Sciatic nerve (tissue), 2 donors: ENCODE results near the gene SCT. TPM values are rescaled to one million over a fixed set of nuclear protein-coding genes. Genes with fewer than 3 reads are reported as not detected.
A peak's percentile ranks its signal among the peaks of the same experiment; 100 is the strongest.

ENCODE experiments used
- ATAC-seq: fragments of 200-7000 bp; cut with Tn5 transposase; one replicate; pipeline ENCODE4 v1.9.1; 2020; ENCODE audit warnings: mild to moderate bottlenecking, moderate library complexity
- DNase-seq: peaks from one replicate; pipeline ENCODE4 v3.0.0-alpha.2; 2020; ENCODE audit warnings: low spot score
- intact Hi-C: fragments of 100-400 bp; cut with DNase I; formaldehyde crosslinking; loops from one replicate; pipeline ENCODE4 v1.14.2; 2022
- total RNA-seq: library from RNA; stranded (reverse); fragmentation: NEBNext Ultra II Directional; extraction: Animal tissue kit (Norgen Biotek cat#: 25700); gene quantifications from one replicate; pipeline ENCODE4 v1.2.1, GENCODE V29; 2021
- donor health status: DM: no; HTN: no; CAD: no.
- donor health status: DM: no; HTN: no; CAD: no.

The SCT gene
- total RNA-seq, 1 donor from 2014 or later: not detected

- DNase-seq (no peak), ATAC-seq (no peak)
- intact Hi-C loops: no loop called here
Observed at GRCh38 chr11:625636-626268, 1.2 kb downstream of the SCT start.

DNA sequence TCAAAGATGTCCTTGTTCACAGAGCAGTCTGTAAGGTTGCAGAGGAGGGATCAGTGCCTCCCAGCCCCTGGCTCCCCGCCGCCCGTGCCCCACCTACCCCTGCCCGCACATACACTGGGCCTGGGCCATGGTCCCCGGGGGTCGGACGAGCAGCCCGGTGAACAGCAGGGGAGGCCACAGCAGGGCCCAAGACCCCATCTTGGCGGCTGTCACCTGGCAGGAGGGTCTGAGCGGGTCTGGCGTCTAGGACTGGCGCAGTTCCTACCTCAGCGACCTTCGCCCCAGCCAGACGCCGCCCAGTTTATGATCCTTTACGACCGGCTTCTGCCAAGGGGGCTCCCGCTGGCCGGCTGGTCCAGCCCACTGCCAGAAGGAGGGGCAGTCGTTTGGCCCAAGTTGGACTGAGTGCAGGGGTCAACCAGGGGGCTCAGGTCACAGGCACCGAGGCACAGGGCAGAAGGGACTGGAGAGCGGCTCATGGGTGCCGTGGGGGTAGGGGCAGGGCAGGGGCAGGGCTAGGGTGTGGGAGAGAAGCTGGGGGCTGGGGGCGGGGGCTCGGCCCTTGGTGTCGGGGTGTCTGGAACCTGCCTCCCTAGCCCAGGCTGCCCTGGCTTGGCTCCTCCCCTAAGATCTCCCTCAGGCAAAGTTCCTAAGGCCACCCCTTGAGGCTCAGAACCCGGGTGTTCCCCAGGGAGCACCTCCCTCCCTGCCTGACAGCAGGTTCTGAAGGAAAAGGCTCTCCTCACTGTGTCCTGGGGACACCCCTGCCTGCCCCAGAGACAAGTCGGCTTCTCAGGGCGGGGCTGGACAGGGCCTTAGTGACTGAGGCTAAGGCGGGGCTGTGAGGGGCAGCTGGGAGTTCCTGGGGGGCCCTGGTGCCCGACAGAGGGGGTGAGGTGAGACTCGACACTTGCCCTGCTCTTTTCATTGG, 2.0 kb downstream of the SCT start, which contains the start of gene CDHR5:
Gene CDHR5, minus strand, starts transcription at position 251 of the 931 bp plus-strand sequence. Its CDS starts 53 bp downstream, at position 198.
- DNase-seq (no peak), ATAC-seq (no peak)
- intact Hi-C loops: no loop called here

GRCh38 chr11:623999-624704, 2.8 kb downstream of the SCT start:
- ATAC-seq (peak; percentile 4), DNase-seq (no peak)
- intact Hi-C loops: no loop called here

GRCh38 chr11:623349-623869, 3.6 kb downstream of the SCT start:
- ATAC-seq (no peak), DNase-seq (no peak)
- intact Hi-C loops: no loop called here

- intact Hi-C loops: no loop called here
- ATAC-seq (no peak), DNase-seq (no peak)
Observed at GRCh38 chr11:621838-622237, 5.1 kb downstream of the SCT start.

- ATAC-seq (no peak), DNase-seq (no peak)
- intact Hi-C loops: no loop called here
Observed at GRCh38 chr11:620935-621814, 5.8 kb downstream of the SCT start.

DNA sequence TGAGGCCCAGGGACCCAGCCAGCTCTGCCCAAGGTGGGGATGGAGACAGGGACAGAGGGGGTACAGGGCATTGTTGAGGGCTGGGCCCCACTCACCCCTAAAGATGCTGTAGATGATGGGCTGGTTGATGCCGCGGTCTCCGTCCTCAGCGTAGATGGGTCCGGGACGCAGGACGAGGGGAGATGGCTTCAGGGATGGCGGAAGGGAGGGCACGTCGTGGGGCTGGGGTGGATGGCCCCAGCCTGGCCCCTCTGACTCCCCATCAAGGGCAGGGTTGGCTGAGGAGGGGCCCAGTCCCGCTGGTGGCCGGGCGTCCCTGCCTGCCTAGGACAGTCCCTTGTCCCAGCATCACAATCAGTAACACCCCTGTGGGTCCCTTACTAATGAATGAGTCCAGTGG, 6.8 kb downstream of the SCT start:
- intact Hi-C loops: no loop called here
- ATAC-seq: no peak
- no peak for DNase-seq

DNA sequence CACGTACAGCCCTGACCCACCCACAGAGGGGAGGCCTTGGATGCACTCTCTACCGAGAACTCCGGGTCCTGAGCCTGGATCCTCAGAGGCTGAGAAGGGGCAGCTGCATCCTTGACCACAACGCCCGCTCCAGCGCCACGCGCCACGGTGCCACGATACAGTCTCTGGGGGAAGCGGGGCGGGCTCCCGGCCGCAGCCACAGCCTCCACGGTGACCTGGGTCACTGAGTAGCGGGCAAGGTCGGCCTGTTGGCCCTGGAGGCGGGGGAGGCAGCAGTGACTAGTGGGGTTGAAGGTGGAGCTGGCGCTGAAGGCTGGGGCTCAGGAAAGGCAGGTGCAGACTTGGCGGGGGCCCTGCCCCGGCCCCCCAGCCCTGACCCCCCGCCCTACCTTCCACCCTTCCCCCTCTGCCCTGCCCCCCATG, 7.3 kb downstream of the SCT start:
- DNase-seq: no peak
- intact Hi-C loops: no loop called here
- ATAC-seq: no peak

GRCh38 chr11:618856-619627, 7.9 kb downstream of the SCT start:
- ATAC-seq (no peak), DNase-seq (no peak)
- intact Hi-C loops: no loop called here

DNA sequence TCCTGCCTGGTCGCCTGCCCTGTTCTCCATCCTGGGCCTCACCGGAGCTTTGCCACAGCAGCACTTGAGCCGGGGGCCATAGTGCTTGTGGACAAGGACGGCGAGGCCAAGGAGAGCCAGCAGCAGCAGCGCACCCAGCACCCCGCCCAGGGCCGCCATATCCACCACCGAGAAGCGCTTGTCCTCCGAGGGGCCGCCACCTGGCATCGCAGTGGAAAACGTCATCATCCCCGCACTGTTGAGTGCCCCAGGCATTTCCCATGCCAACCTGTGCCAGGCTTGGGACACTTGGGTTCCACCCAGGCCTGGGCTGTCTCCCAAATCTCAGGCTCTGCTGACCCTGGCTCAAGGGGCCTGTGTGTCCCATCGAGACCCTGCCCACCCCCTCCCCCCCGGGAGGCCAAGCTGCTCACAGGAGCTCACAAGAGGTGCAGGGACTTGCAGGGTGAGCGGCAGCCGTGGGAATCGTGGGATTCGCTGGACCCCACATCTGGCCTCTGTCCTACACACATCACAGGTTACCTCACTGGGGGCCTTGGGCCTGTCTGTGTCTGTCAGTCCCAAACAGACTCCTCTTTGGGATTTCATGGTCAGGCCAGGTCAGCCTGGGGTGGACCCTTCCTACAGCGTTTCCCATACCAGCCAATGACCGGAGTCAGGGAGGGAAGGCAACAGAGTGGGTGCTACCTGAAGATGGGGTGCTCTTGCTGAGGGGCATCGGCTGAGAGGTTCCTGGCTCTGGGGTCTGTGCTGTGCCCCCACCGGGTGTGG, 8.9 kb downstream of the SCT start:
- intact Hi-C loops: no loop called here
- ATAC-seq (no peak), DNase-seq (no peak)

- intact Hi-C loops: no loop called here
- DNase-seq: no peak
- no peak for ATAC-seq
Observed at GRCh38 chr11:617199-617911, 9.6 kb downstream of the SCT start.

DNA sequence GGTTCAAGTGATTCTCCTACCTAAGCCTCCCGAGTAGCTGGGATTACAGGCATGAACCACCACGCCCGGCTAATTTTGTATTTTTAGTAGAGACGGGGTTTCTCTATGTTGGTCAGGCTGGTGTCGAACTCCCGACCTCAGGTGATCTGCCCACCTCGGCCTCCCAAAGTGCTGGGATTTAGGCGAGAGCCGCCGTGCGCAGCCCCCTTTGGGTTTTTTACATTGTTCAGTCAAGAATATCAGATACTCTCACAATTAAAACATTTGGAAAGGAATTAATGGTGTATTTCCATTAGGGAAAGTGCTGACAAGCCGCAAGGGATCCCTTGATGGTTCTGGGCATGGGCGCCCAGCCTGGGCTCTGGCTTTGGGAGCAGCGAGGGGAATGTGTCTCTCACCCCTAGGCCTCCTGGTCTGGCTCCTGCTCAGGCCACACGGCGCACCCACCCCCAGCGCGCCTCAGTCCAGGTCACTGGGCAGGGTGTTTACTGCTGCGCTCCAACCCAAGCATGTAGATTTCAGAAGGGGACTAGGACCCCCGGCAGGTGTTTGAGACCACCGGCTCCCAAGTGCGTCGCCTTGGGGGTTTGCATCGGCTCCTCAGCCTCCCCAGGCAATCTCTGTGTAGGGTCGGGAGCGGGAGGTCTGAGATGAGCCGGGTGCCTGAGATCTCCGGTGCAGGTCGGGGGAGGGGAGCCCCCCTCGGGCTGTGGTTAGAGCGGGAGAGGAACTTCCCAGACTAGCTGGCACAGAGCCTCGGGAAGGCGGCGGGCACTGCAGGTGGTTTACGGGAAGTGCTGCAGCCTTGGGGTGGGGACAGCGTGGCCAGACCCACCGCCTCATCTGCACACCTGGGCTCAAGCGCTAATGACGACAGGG, 10.4 kb downstream of the SCT start:
- ATAC-seq (no peak), DNase-seq (no peak)
- intact Hi-C loops: no loop called here

- DNase-seq (peak; percentile 98), ATAC-seq (peak; percentile 93)
- intact Hi-C loops: no loop called here
Observed at GRCh38 chr11:615504-616319, 11.3 kb downstream of the SCT start, which contains the start of gene IRF7. Gene IRF7 (minus strand): TSS chr11:615950. CDS start chr11:615364, 586 bp downstream.

DNA sequence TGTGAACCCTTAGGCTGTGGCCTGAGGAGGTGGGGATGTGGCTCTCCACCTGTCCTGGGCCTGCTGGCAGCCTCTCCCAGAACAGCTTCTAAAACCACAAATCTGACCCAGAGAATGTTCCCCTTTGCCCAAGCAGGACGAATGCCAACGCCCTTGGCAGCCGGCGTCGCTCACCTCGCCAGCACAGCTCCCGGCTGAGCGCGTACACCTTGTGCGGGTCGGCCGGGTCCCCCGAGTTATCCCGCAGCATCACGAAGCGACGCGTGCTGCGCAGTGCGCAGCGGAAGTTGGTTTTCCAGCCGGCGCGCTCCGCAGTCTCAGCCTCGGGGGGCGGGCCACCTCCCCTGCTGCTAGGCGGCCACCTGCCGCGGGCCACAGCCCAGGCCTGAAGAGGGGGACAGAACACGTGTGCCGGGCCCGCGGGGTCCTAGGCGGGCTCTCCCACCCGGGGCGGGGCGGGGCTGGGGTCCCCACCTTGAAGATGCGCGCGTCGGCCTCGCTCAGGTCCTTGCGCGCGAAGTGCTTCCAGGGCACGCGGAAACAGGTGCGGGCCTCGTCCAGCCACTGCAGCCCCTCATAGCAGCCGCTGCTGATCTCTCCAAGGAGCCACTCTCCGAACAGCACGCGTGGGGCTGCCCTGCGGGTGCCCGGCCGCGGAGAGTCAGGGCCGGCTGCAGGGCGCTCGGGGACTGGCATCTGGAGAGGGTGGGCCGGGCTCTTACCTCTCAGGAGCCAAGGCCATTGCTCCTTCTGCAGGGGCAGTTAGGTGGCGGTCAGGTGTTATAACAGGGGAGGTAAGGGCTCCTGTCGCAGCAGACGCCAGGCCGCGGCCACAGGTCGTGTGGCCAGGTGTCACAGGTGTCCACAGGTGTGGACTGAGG, 12.1 kb downstream of the SCT start:
- intact Hi-C loops: no loop called here
- DNase-seq (no peak), ATAC-seq (peak; percentile 6)
